ENCODE measurements around the gene RNF144B. TPM values are rescaled to one million over a fixed set of nuclear protein-coding genes. Genes with fewer than 3 reads are reported as not detected.

Gene RNF144B
- polyA plus RNA-seq, 2 of the 4 experiments (the other 2 are of a cell fraction), result 0.36 to 0.49 TPM

DNA sequence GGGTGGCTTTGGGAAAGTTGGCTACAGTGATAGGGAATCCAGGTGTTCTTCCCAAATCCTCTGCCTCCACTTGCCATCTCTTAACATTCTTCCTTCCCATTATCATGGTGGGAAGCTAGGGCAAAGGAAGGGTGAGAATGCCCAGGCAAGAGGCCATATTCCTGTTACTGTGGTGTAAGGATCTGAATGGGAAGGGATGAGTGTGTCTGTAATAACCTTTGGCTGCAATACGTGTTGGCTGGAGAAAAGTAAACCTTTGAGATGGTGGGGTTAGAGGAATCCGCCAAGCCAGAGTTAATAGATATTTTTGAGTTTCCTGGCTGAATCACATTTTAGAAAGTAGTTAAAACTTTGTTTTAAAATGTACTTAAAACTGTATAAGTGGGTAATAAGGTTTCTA lies 45.9 kb downstream of the RNF144B start:
- Histone ChIP-seq H3K4me3 (no peak overlapping the region), H3K9me3 (no peaks in the 10 kb centered on the region), H3K4me1 (no peaks in the 10 kb centered on the region), H3K27ac (no peak overlapping the region), H3K4me2 (no peak overlapping the region)
- no peak for FAIRE-seq
- CTCF ChIA-PET, result interaction anchor here (1.0 kb wide), 1 partner anchor 10 kb away, joined by 3 read pairs; no protein-coding TSS in a partner anchor
- POLR2A ChIA-PET, result no interaction called here
- 79% methylated on average over 2 of the region's 2 CpGs for WGBS (ENCODE audit: missing lambda C conversion rate)
- no peak for TF ChIP-seq FOSB (CRISPR knock-in tag; IDR thresholded peaks at IDR 0.05)
- TF ChIP-seq POLR2AphosphoS2 (conservative IDR thresholded peaks at IDR 0.05; ENCODE audit: low read length), result no peak
- TF ChIP-seq, protein P1, sequence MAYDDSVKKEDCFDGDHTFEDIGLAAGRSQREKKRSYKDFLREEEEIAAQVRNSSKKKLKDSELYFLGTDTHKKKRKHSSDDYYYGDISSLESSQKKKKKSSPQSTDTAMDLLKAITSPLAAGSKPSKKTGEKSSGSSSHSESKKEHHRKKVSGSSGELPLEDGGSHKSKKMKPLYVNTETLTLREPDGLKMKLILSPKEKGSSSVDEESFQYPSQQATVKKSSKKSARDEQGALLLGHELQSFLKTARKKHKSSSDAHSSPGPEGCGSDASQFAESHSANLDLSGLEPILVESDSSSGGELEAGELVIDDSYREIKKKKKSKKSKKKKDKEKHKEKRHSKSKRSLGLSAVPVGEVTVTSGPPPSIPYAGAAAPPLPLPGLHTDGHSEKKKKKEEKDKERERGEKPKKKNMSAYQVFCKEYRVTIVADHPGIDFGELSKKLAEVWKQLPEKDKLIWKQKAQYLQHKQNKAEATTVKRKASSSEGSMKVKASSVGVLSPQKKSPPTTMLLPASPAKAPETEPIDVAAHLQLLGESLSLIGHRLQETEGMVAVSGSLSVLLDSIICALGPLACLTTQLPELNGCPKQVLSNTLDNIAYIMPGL (CRISPR knock-in tag; IDR thresholded peaks at IDR 0.05; ENCODE audit: borderline replicate concordance), result no peak
- no peak for TF ChIP-seq CHD2 (IDR thresholded peaks at IDR 0.05; ENCODE audit: low read length, partially characterized antibody)
- no peak for TF ChIP-seq HEYL (CRISPR knock-in tag; IDR thresholded peaks at IDR 0.05)
- TF ChIP-seq, protein P2, sequence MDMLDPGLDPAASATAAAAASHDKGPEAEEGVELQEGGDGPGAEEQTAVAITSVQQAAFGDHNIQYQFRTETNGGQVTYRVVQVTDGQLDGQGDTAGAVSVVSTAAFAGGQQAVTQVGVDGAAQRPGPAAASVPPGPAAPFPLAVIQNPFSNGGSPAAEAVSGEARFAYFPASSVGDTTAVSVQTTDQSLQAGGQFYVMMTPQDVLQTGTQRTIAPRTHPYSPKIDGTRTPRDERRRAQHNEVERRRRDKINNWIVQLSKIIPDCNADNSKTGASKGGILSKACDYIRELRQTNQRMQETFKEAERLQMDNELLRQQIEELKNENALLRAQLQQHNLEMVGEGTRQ (IDR thresholded peaks at IDR 0.05), result no peak
- TF ChIP-seq ZFP36 (IDR thresholded peaks at IDR 0.05; ENCODE audit: borderline replicate concordance, partially characterized antibody), result no peak
- TF ChIP-seq, protein P3, sequence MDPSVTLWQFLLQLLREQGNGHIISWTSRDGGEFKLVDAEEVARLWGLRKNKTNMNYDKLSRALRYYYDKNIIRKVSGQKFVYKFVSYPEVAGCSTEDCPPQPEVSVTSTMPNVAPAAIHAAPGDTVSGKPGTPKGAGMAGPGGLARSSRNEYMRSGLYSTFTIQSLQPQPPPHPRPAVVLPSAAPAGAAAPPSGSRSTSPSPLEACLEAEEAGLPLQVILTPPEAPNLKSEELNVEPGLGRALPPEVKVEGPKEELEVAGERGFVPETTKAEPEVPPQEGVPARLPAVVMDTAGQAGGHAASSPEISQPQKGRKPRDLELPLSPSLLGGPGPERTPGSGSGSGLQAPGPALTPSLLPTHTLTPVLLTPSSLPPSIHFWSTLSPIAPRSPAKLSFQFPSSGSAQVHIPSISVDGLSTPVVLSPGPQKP (IDR thresholded peaks at IDR 0.05; ENCODE audit: low read depth, low read length), result no peak
- no peak for TF ChIP-seq EHF (CRISPR knock-in tag; IDR thresholded peaks at IDR 0.05)
- no peak for TF ChIP-seq NPAS2 (CRISPR knock-in tag; IDR thresholded peaks at IDR 0.05; ENCODE audit: borderline replicate concordance)
- no peak for TF ChIP-seq RARB (CRISPR knock-in tag; IDR thresholded peaks at IDR 0.05)
- TF ChIP-seq RNF2 (IDR thresholded peaks at IDR 0.05; ENCODE audit: borderline replicate concordance, low read depth), result no peak
- ATAC-seq, result no peak
- DNase-seq (ENCODE audit: low read depth in 1 of 2, low spot score in 1 of 2), result no peak

DNA sequence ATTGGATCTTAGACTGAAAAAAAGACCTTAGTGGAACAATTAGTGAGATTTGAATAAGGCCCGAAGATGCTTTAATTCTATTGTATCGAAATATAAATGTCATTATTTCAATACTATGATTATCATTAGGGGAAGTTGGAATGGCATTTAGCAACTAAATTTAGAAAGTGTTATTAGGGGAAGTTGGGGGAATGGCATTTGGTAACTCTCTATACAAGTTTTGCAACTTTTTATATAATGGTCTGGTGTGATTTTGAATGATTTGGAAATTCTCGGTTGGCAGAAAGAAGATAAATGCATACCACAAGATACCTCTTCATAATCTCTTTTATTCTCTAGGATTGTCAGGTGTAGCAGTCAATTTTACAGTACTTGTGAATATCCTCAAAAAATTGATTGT lies 49.2 kb downstream of the RNF144B start:
- H3K4me2 ChIP-seq, result no peak overlapping the region
- H3K9me3 ChIP-seq, result no peaks in the 10 kb centered on the region
- no peak for DNase-seq (ENCODE audit: low read depth in 1 of 2, low spot score in 1 of 2)
- CTCF ChIA-PET, result no interaction called here
- no peak overlapping the region for H3K4me3 ChIP-seq
- H3K27ac ChIP-seq, result no peak overlapping the region
- ATAC-seq, result no peak
- H3K4me1 ChIP-seq, result no peaks in the 10 kb centered on the region
- FAIRE-seq, result no peak
- POLR2A ChIA-PET, result no interaction called here
- TF ChIP-seq POLR2AphosphoS2 (conservative IDR thresholded peaks at IDR 0.05; ENCODE audit: low read length), result no peak
- TF ChIP-seq CHD4 (IDR thresholded peaks at IDR 0.05; ENCODE audit: borderline replicate concordance), result no peak
- TF ChIP-seq, protein P4, sequence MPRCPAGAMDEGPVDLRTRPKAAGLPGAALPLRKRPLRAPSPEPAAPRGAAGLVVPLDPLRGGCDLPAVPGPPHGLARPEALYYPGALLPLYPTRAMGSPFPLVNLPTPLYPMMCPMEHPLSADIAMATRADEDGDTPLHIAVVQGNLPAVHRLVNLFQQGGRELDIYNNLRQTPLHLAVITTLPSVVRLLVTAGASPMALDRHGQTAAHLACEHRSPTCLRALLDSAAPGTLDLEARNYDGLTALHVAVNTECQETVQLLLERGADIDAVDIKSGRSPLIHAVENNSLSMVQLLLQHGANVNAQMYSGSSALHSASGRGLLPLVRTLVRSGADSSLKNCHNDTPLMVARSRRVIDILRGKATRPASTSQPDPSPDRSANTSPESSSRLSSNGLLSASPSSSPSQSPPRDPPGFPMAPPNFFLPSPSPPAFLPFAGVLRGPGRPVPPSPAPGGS (IDR thresholded peaks at IDR 0.05), result no peak
- TF ChIP-seq FOSB (CRISPR knock-in tag; IDR thresholded peaks at IDR 0.05), result no peak
- no peak for TF ChIP-seq CHD2 (IDR thresholded peaks at IDR 0.05; ENCODE audit: low read length, partially characterized antibody)
- no peak for TF ChIP-seq EHF (CRISPR knock-in tag; IDR thresholded peaks at IDR 0.05)
- no peak for TF ChIP-seq BHLHE40 (IDR thresholded peaks at IDR 0.05; ENCODE audit: low read depth, low read length)
- TF ChIP-seq, protein P1 (CRISPR knock-in tag; IDR thresholded peaks at IDR 0.05; ENCODE audit: borderline replicate concordance), result no peak
- WGBS (ENCODE audit: missing lambda C conversion rate), result 86% methylated on average over 3 of the region's 3 CpGs
